ENCODE data around the gene REV1.

Gene REV1

GRCh38 chr2:99414566-99414965 is 75.3 kb downstream of the REV1 start:
- H3K9ac ChIP-seq (ENCODE audit: low read length) = no peak overlapping the region
- H3K27me3 ChIP-seq (ENCODE audit: low read depth, low read length) = no peaks in the 10 kb centered on the region
- no peaks in the 10 kb centered on the region for H3K79me2 ChIP-seq (ENCODE audit: low read length)
- no peak overlapping the region for H3K4me3 ChIP-seq (ENCODE audit: low read length)
- no peak overlapping the region for H2AFZ ChIP-seq (ENCODE audit: low read depth, low read length)
- H3K4me1 ChIP-seq (ENCODE audit: low read length) = no peaks in the 10 kb centered on the region
- H3K36me3 ChIP-seq (replicated peaks; ENCODE audit: low read depth, low read length) = peaks cover 52% of the 10 kb centered on the region
- H4K20me1 ChIP-seq (ENCODE audit: insufficient read depth, low read length) = 0 out of 2 replicates have a peak, but pooled peaks cover 3% of the 10 kb centered on the region
- TF ChIP-seq CTCF (IDR thresholded peaks at IDR 0.05; ENCODE audit: low read depth, low read length) = no peak
- TF ChIP-seq EZH2phosphoT487 (IDR thresholded peaks at IDR 0.05; ENCODE audit: low read depth) = no peak
- no peaks in the 10 kb centered on the region for H3K9me3 ChIP-seq (ENCODE audit: insufficient read depth, low read length)
- no peak overlapping the region for H3K4me2 ChIP-seq (ENCODE audit: low read length)
- H3K27ac ChIP-seq (ENCODE audit: low read length) = no peak overlapping the region

- Histone ChIP-seq H3K9me3 (ENCODE audit: insufficient read depth, low read length) (no peaks in the 10 kb centered on the region), H3K4me2 (ENCODE audit: low read length) (no peak overlapping the region), H3K36me3 (replicated peaks; ENCODE audit: low read depth, low read length) (peaks cover 49% of the 10 kb centered on the region), H2AFZ (ENCODE audit: low read depth, low read length) (no peak overlapping the region), H3K4me3 (ENCODE audit: low read length) (no peak overlapping the region), H3K79me2 (ENCODE audit: low read length) (no peaks in the 10 kb centered on the region), H3K9ac (ENCODE audit: low read length) (no peak overlapping the region), H4K20me1 (ENCODE audit: insufficient read depth, low read length) (no peaks in the 10 kb centered on the region), H3K4me1 (ENCODE audit: low read length) (no peaks in the 10 kb centered on the region), H3K27ac (ENCODE audit: low read length) (no peak overlapping the region), H3K27me3 (ENCODE audit: low read depth, low read length) (no peaks in the 10 kb centered on the region)
- TF ChIP-seq CTCF (IDR thresholded peaks at IDR 0.05; ENCODE audit: low read depth, low read length) (no peak), EZH2phosphoT487 (IDR thresholded peaks at IDR 0.05; ENCODE audit: low read depth) (no peak)
These were observed 79.5 kb downstream of the REV1 start for GRCh38 chr2:99410276-99410675.

- no peaks in the 10 kb centered on the region for H4K20me1 ChIP-seq (ENCODE audit: insufficient read depth, low read length)
- TF ChIP-seq EZH2phosphoT487 (IDR thresholded peaks at IDR 0.05; ENCODE audit: low read depth) (no peak), CTCF (IDR thresholded peaks at IDR 0.05; ENCODE audit: low read depth, low read length) (no peak)
- H3K27me3 ChIP-seq (ENCODE audit: low read depth, low read length) = no peaks in the 10 kb centered on the region
- no peak overlapping the region for H3K9ac ChIP-seq (ENCODE audit: low read length)
- H3K4me2 ChIP-seq (ENCODE audit: low read length) = no peak overlapping the region
- peaks cover 58% of the 10 kb centered on the region for H3K36me3 ChIP-seq (replicated peaks; ENCODE audit: low read depth, low read length)
- no peak overlapping the region for H3K27ac ChIP-seq (ENCODE audit: low read length)
- H3K4me1 ChIP-seq (ENCODE audit: low read length) = peaks cover 3% of the 10 kb centered on the region; the same call in 1 of the 2 replicates
- H2AFZ ChIP-seq (ENCODE audit: low read depth, low read length) = no peak overlapping the region
- no peaks in the 10 kb centered on the region for H3K79me2 ChIP-seq (ENCODE audit: low read length)
- no peak overlapping the region for H3K4me3 ChIP-seq (ENCODE audit: low read length)
- H3K9me3 ChIP-seq (ENCODE audit: insufficient read depth, low read length) = no peaks in the 10 kb centered on the region
These were observed 83.7 kb downstream of the REV1 start for GRCh38 chr2:99406137-99406536.

- Histone ChIP-seq H2AFZ (ENCODE audit: low read depth, low read length) (no peak overlapping the region), H3K36me3 (replicated peaks; ENCODE audit: low read depth, low read length) (peaks cover 62% of the 10 kb centered on the region), H3K27ac (ENCODE audit: low read length) (no peak overlapping the region), H3K4me3 (ENCODE audit: low read length) (no peak overlapping the region), H3K4me2 (ENCODE audit: low read length) (no peak overlapping the region), H4K20me1 (ENCODE audit: insufficient read depth, low read length) (no peaks in the 10 kb centered on the region), H3K4me1 (ENCODE audit: low read length) (peaks cover 3% of the 10 kb centered on the region; the same call in 1 of the 2 replicates), H3K79me2 (ENCODE audit: low read length) (no peaks in the 10 kb centered on the region), H3K9me3 (ENCODE audit: insufficient read depth, low read length) (no peaks in the 10 kb centered on the region), H3K9ac (ENCODE audit: low read length) (no peak overlapping the region), H3K27me3 (ENCODE audit: low read depth, low read length) (no peaks in the 10 kb centered on the region)
- TF ChIP-seq CTCF (IDR thresholded peaks at IDR 0.05; ENCODE audit: low read depth, low read length) (no peak), EZH2phosphoT487 (IDR thresholded peaks at IDR 0.05; ENCODE audit: low read depth) (no peak)
These were observed 84.8 kb downstream of the REV1 start for GRCh38 chr2:99404797-99405669.
